A673 (cell line): Measurements from ENCODE around the gene HOXA3. TPM values are rescaled to one million over a fixed set of nuclear protein-coding genes. Genes with fewer than 3 reads are reported as not detected.

Experiments used
- BruUV-seq: library from RNA; stranded (reverse); fragments of 400-500 nt; replicated peaks from 2 replicates; lab custom pipeline; 2021; lab: Mats Ljungman, UMichigan
- CTCF ChIA-PET: fragments of 300-600 bp; sonication (Branson Sonifier 250); formaldehyde crosslinking; loops from one replicate; lab custom pipeline; 2022; ENCODE audit warnings: antibody characterized with exemption; lab: Charles Lee
- POLR2A ChIA-PET: fragments of 300-600 bp; sonication (Branson Sonifier 250); formaldehyde crosslinking; loops from one replicate; lab custom pipeline; 2022; ENCODE audit warnings: antibody characterized with exemption; ENCODE audit not compliant: low non-redundant PET; lab: Charles Lee
- DNase-seq: peaks from one replicate; pipeline ENCODE4 v3.0.0-alpha.2; 2015; ENCODE audit warnings: low spot score
- H3K27ac ChIP-seq: fragments of 200-600 bp; sonication (generic); 2 replicates; pipeline ENCODE4 v1.5.1; 2016; ENCODE audit warnings: mixed run types, low read depth, mild to moderate bottlenecking, mixed read lengths, antibody characterized with exemption, low read length; ENCODE audit not compliant: poor library complexity, severe bottlenecking
- H3K27me3 ChIP-seq: fragments of 200-600 bp; sonication (generic); replicated peaks from 2 replicates; pipeline ENCODE4 v1.6.1; 2017; ENCODE audit warnings: mixed run types, low read depth, mild to moderate bottlenecking, mixed read lengths, antibody characterized with exemption, low read length; ENCODE audit not compliant: insufficient read depth, poor library complexity
- H3K36me3 ChIP-seq: fragments of 200-600 bp; sonication (generic); 2 replicates; pipeline ENCODE4 v1.6.1; 2016; ENCODE audit warnings: mixed run types, mild to moderate bottlenecking, mixed read lengths, antibody characterized with exemption, low read length; ENCODE audit not compliant: insufficient read depth, poor library complexity, severe bottlenecking
- H3K4me1 ChIP-seq: fragments of 200-600 bp; sonication (generic); 2 replicates; pipeline ENCODE4 v1.6.1; 2017; ENCODE audit warnings: mixed run types, mild to moderate bottlenecking, mixed read lengths, antibody characterized with exemption, low read length; ENCODE audit not compliant: insufficient read depth, poor library complexity, severe bottlenecking
- H3K4me3 ChIP-seq: fragments of 200-600 bp; sonication (generic); 2 replicates; pipeline ENCODE4 v1.5.1; 2016; ENCODE audit warnings: low read depth, mixed run types, mild to moderate bottlenecking, mixed read lengths, low read length; ENCODE audit not compliant: poor library complexity, severe bottlenecking
- H3K9me3 ChIP-seq: fragments of 200-600 bp; sonication (generic); 2 replicates; pipeline ENCODE4 v1.6.1; 2016; ENCODE audit warnings: mixed run types, low read depth, mild to moderate bottlenecking, mixed read lengths, antibody characterized with exemption, low read length; ENCODE audit not compliant: poor library complexity, severe bottlenecking
- EZH2 ChIP-seq: fragments of 200-600 bp; sonication (generic); IDR thresholded peaks from 2 replicates; pipeline ENCODE4 v1.6.1; 2017; ENCODE audit warnings: borderline replicate concordance, low read depth, mild to moderate bottlenecking, mixed read lengths, antibody characterized with exemption, low read length; ENCODE audit not compliant: poor library complexity, severe bottlenecking
- intact Hi-C: fragments of 100-400 bp; cut with micrococcal nuclease; formaldehyde crosslinking; loops from one replicate; pipeline ENCODE4 v1.10.0; 2022; ENCODE audit not compliant: unreplicated experiment
- total RNA-seq: library from RNA; stranded (reverse); gene quantifications from 2 replicates; pipeline ENCODE4 v1.2.3, GENCODE V29; 2021
- TF ChIP-seq, protein P1 (sequence below): fragments of 300-800, 200-600 bp; sonication (generic); conservative IDR thresholded peaks from 2 replicates; pipeline ENCODE4 v1.5.1; 2017; ENCODE audit warnings: low read depth, mild to moderate bottlenecking, antibody characterized with exemption, low read length, moderate library complexity, mixed read lengths

The HOXA3 gene
- total RNA-seq, 1 experiment from 2014 or later, result not detected

DNA sequence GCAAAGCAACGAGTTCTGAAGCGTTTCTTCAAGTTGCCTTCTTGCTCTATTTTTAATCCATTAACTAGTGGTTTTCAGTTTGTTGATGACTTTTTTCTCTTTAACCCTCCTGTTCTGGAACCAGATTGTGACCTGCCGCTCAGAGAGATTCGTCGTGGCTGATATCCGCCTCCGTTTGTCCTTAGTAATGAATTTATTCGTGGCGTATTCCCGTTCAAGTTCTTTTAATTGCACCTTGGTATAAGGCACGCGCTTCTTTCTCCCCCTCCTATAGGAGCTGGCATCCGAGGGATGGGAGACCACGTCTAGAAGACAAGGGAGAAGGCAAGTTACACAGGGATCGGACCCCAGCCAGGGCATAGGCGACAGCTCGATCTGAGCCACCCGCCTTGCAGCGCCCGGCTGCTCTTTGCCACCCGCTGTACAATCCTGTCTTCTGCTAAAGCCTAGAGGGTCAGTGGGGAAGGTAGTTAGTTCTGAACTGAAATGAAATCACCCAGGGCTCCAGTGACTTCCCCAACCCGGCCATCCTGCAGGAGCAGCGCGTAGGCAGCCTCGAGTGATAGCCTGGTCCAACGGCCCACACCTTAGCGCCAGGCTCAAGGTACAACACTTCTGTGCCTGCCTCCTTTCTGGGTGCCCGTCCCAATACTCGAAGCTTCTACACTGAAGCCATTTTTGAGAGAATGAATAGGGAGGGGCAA is 45.9 kb upstream of the HOXA3 start:
- Histone ChIP-seq H3K4me3 (no peak overlapping the region), H3K36me3 (no peaks in the 10 kb centered on the region), H3K27me3 (peaks cover 94% of the 10 kb centered on the region), H3K27ac (no peak overlapping the region), H3K4me1 (no peaks in the 10 kb centered on the region), H3K9me3 (no peaks in the 10 kb centered on the region)
- CTCF ChIA-PET, result no interaction called here
- intact Hi-C loops, result loop anchor here (5.0 kb wide), 3 partner anchors 379 to 899 kb away; no protein-coding TSS in a partner anchor
- no TSS peak for BruUV-seq
- no peak for DNase-seq
- TF ChIP-seq, protein P1, sequence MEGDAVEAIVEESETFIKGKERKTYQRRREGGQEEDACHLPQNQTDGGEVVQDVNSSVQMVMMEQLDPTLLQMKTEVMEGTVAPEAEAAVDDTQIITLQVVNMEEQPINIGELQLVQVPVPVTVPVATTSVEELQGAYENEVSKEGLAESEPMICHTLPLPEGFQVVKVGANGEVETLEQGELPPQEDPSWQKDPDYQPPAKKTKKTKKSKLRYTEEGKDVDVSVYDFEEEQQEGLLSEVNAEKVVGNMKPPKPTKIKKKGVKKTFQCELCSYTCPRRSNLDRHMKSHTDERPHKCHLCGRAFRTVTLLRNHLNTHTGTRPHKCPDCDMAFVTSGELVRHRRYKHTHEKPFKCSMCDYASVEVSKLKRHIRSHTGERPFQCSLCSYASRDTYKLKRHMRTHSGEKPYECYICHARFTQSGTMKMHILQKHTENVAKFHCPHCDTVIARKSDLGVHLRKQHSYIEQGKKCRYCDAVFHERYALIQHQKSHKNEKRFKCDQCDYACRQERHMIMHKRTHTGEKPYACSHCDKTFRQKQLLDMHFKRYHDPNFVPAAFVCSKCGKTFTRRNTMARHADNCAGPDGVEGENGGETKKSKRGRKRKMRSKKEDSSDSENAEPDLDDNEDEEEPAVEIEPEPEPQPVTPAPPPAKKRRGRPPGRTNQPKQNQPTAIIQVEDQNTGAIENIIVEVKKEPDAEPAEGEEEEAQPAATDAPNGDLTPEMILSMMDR, result no peak
- no peak for TF ChIP-seq EZH2
- POLR2A ChIA-PET, result no interaction called here

DNA sequence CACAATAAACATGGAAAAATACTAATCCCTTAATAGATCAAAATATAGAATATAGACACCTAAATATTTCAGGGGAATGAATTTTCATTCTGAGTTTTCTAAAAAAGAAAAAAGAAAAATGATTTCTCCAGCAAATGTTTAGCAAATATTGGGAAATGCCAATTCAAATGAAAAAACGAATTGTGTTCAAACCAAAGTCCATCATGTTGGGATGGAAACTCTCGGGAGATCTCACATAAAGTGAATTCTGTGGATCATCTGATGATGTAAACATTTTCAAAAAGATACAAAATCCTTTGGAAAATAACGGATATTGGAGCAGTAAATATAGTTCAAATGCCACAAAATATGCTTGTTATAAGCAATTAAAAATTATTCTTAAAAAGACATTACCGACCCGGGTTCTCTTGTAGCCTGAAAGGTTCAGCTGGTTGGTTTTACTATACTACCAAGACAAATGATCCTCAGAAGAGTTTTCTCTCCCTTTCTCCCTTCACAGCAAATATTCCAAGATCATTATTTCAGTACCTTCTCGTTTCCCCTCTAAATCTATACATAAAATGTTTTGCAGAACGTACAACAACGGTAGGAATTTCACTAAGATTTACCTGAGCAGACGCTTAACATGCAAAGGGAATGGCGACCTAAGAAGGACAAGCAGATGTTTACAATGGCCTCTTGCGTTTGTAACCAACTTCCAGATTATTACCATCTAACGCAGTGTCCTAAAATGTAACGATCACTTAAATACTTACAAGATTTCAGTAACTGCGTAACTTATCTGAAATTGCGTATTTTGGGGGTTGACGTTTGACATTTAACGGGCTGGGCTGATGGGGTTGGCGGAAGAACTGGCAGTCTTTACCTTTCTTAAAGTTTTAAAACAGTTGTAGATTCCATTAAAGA is 45.0 kb upstream of the HOXA3 start:
- H3K9me3 ChIP-seq, result no peaks in the 10 kb centered on the region
- no peaks in the 10 kb centered on the region for H3K36me3 ChIP-seq
- no peak overlapping the region for H3K27ac ChIP-seq
- no TSS peak for BruUV-seq
- H3K27me3 ChIP-seq, result peaks cover 94% of the 10 kb centered on the region
- H3K4me1 ChIP-seq, result no peaks in the 10 kb centered on the region
- POLR2A ChIA-PET, result no interaction called here
- intact Hi-C loops, result loop anchor here (2.0 to 5.0 kb wide), 5 partner anchors 380 to 900 kb away; no protein-coding TSS in a partner anchor
- TF ChIP-seq EZH2, result no peak
- TF ChIP-seq, protein P1, result no peak
- CTCF ChIA-PET, result no interaction called here
- no peak overlapping the region for H3K4me3 ChIP-seq
- DNase-seq, result no peak

DNA sequence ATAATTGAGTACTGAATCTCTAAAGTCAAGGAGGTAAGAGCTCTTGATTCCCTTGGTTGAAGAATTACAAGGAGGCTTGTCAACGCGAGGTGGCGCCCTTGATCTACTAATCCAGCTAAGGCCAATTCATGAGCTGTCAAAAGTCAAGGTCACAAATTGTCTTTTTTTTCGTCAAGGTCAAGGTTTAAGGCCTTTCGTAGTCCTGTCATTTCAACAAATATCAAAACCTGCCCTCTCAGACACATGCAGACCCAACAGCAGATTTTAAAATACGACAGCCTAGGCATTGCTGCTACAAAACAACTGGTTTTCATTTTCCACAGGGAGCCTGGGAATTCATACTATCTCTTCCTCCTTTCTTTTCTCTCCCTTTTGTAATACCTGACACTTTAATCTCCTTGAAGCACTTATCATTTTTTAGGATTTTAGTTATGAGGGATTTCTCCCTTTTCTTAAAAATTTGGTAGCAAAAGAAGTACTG is 43.9 kb upstream of the HOXA3 start:
- intact Hi-C loops, result loop anchor here (2.0 to 5.0 kb wide), 5 partner anchors 381 to 901 kb away; no protein-coding TSS in a partner anchor
- no peak for TF ChIP-seq EZH2
- TF ChIP-seq, protein P1, result peak; percentile 86
- ChIA-PET POLR2A (no interaction called here), CTCF (interaction anchor here (0.5 to 1.7 kb wide), 10 partner anchors 9 to 898 kb away, joined by 3 to 11 read pairs (median 4); no protein-coding TSS in a partner anchor)
- H3K27me3 ChIP-seq, result peaks cover 94% of the 10 kb centered on the region
- no peaks in the 10 kb centered on the region for H3K4me1 ChIP-seq
- DNase-seq, result peak; percentile 61
- no peaks in the 10 kb centered on the region for H3K36me3 ChIP-seq
- BruUV-seq, result no TSS peak
- H3K4me3 ChIP-seq, result no peak overlapping the region
- no peak overlapping the region for H3K27ac ChIP-seq
- no peaks in the 10 kb centered on the region for H3K9me3 ChIP-seq
